ENCODE data around the gene DTNB. TPM values are rescaled to one million over a fixed set of nuclear protein-coding genes. Genes with fewer than 3 reads are reported as not detected.
"Not testable (repeated sequence)": the region's sequence is repeated elsewhere in the genome, so short reads cannot be mapped to it uniquely, and the experiment has no call there.

The DTNB gene
- total RNA-seq, 4 donors from 2014 or later: 5.2 to 9.9 (median 9.2) TPM

DNA sequence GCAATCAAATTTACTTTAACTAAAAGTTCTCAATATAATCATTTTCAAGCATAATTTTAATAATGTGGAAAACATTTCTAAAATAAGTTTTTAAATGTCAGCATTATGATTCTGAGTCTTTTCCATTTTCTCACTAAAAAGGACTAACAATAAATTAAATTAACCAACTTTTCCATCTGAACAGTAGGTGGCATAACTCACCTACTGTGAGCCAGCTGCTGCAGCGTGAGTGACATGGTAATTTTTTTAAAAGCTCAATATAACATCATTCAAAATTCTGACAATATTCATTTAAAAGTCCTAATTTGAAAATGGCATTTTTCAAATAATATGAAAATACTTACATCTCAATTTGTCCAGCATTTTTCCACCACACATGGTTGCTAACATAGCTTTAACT lies 66.5 kb downstream of the DTNB start:
- TF ChIP-seq, protein P1, sequence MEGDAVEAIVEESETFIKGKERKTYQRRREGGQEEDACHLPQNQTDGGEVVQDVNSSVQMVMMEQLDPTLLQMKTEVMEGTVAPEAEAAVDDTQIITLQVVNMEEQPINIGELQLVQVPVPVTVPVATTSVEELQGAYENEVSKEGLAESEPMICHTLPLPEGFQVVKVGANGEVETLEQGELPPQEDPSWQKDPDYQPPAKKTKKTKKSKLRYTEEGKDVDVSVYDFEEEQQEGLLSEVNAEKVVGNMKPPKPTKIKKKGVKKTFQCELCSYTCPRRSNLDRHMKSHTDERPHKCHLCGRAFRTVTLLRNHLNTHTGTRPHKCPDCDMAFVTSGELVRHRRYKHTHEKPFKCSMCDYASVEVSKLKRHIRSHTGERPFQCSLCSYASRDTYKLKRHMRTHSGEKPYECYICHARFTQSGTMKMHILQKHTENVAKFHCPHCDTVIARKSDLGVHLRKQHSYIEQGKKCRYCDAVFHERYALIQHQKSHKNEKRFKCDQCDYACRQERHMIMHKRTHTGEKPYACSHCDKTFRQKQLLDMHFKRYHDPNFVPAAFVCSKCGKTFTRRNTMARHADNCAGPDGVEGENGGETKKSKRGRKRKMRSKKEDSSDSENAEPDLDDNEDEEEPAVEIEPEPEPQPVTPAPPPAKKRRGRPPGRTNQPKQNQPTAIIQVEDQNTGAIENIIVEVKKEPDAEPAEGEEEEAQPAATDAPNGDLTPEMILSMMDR (IDR thresholded peaks at IDR 0.05): no peak
- ATAC-seq (ENCODE audit: low FRiP score) (no peak), DNase-seq (ENCODE audit: low spot score) (no peak)

DNA sequence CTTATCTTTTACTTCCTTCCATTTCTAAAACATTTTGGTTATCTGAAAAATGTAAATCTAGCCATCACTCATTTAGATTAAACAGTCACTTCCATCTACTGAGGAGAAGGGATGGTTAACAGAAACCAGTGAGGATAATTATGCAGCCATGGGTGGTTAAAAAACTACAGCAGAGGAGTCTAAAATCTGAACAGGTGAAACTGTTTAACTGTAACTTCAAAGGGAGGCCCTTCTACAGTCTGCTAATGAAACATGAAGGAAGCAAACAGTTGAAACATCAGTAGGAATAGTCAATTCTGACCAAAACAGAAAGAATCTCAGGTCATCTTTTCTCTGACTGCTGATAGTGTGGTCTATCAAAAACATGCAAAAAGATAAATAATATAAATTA lies 71.0 kb downstream of the DTNB start:
- TF ChIP-seq, protein P1 (IDR thresholded peaks at IDR 0.05): no peak

DNA sequence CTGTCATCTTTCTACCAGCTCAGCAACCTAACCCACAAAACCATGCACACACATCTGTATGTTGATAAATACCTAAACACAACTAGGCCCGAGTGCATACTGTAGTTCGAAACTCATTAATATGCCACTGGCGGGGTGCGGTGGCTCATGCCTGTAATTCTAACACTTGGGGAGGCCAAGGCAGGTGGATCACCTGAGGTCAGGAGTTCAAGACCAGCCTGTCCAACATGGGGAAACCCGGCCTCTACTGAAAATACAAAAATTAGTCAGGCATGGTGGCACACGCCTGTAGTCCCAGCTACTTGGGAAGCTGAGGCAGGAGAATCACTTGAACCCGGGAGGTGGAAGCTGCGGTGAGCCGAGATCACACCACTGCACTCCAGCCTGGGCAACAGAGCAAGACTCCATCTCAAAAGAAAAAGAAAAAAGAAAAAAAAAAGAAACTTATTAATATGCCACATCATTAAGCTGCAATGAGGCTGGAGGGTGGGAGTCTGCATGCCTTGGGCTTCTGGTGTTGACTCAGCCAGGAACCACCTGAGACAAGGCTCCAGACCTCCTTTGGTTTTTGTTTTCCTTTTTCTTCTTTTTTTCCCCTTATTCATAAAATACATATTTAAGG lies 71.6 kb downstream of the DTNB start:
- not testable (repeated sequence) for ATAC-seq (ENCODE audit: low FRiP score); DNase-seq (ENCODE audit: low spot score)

More for the DNA sequence above, 71.0 kb downstream of the DTNB start:
- ATAC-seq (ENCODE audit: low FRiP score) (no peak), DNase-seq (ENCODE audit: low spot score) (no peak)

DNA sequence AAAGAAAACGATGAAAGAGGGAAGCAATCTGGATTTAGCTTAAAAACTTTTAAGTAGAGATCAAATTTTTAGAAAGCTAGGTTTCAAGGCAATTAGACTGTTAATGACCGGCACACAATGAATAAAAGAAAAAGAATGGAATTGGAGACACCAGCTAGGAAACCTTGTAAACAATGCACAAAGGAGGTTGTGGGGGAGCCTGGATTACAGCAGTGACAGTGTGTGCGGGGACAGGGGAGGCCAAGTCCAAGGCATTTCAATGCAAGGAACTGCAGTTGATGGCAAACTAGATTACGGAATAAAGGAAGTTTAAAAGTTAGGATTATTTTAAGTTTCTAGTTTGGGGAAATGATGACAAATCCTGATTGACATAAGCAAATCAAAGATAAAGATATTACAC lies 74.5 kb downstream of the DTNB start:
- DNase-seq (ENCODE audit: low spot score) (no peak), ATAC-seq (ENCODE audit: low FRiP score) (no peak)
- TF ChIP-seq, protein P1 (IDR thresholded peaks at IDR 0.05): no peak

DNA sequence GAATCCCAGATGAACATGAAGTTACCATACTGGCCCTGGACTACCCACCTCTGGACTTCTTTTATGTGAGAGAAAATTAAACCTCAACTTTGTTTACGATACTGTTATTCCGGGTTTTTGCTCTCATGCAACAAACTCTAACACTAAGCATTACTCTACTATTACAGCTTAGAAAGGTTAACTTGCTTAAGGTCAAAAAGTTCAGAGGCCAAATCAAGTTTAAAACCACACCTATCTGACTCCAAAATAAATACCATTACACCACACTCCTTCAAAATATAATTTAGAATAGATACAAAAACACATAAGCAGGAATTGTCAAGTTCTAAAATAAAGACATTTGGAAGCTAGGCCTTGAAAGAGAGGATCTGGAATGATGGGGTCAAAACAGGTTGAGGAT lies 75.0 kb downstream of the DTNB start:
- TF ChIP-seq, protein P1 (IDR thresholded peaks at IDR 0.05): no peak
- DNase-seq (ENCODE audit: low spot score) (no peak), ATAC-seq (ENCODE audit: low FRiP score) (no peak)

DNA sequence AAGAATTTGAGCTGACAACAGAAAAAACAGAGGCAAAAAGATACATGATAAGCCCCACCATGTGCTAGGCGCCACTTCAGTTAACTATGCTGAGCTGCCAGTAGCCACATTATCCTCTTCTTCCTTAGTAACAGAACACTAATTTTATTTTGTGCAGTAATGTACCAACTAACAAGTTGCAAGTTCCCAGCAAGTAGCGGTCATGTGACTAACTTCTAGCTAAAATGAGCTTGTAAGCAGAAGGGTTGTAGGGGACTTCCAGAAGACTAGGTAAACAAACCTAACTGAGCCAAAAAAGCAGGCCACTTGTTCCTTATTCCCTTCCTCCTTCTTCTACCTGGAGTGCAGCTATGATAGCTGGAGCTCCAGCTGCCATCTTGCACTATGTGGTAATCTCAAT lies 75.5 kb downstream of the DTNB start:
- DNase-seq (ENCODE audit: low spot score): no peak
- TF ChIP-seq, protein P1 (IDR thresholded peaks at IDR 0.05): no peak

DNA sequence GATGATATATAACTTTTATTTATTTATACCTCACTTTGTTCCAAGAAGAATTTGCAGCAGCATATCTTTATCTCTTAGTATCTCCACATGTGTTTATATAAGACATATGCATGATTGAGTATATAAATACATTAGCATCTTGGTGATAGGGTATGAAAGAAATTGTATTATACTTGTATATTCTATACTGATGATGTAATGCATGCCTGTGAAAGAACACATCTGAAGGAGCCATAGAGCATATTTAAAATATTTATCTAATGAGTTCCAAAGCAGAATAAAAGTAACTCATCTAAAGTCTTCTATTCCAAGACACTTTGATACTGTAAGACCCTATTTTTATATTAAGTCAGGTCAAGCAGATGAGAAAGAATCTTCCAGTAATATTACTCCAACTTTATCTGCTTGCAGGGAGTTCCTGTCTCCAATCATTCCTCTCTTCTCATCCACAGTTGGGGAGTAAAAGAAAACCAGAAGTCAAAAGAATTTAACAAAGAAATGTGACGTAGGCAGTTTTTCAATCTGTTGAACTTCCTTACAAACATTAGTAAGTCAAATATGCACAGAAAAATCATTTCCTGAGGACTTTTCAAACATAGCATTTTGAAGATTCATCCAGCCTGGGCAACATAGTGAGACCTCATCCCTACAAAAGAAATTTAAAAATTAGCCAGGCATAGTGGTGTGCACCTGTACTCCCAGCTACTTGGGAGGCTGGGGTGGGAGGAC lies 76.7 kb downstream of the DTNB start:
- DNase-seq (ENCODE audit: low spot score) (no peak), ATAC-seq (ENCODE audit: low FRiP score) (no peak)
- TF ChIP-seq, protein P1 (IDR thresholded peaks at IDR 0.05): no peak

More for the DNA sequence above, 75.5 kb downstream of the DTNB start:
- no peak for ATAC-seq (ENCODE audit: low FRiP score)
